BLaER1 treated with 17β-estradiol and CSF1 and Interleukin-3, amounts not matched to agents 10 nM and 100 nM (cell line): ENCODE results near the gene PPP2R2C.
A peak's percentile ranks its signal among the peaks of the same experiment; 100 is the strongest.

Experiments
- H3K27ac ChIP-seq, 11 experiments: shearing (Covaris generic); formaldehyde crosslinking; 2 replicates each; pipeline ENCODE4 v1.8.1; 2022
- H3K27me3 ChIP-seq, 11 experiments: shearing (Covaris generic); formaldehyde crosslinking; 2 replicates each; pipeline ENCODE4 v1.8.1; 2022
- H3K36me3 ChIP-seq, 11 experiments: shearing (Covaris generic); formaldehyde crosslinking; 2 replicates each; pipeline ENCODE4 v1.8.1; 2022
- H3K4me1 ChIP-seq, 10 experiments: shearing (Covaris generic); formaldehyde crosslinking; 2 replicates each; pipeline ENCODE4 v1.8.1; 2022
- H3K4me2 ChIP-seq, 11 experiments: shearing (Covaris generic); formaldehyde crosslinking; 2 replicates each; pipeline ENCODE4 v1.8.1; 2022
- H3K4me3 ChIP-seq, 10 experiments: shearing (Covaris generic); formaldehyde crosslinking; 2 replicates each; pipeline ENCODE4 v1.8.1; 2022
- H3K9ac ChIP-seq, 11 experiments: shearing (Covaris generic); formaldehyde crosslinking; 2 replicates each; pipeline ENCODE4 v1.8.1; 2022
- H3K9me3 ChIP-seq, 11 experiments: shearing (Covaris generic); formaldehyde crosslinking; replicated peaks in 1 of 11; 2 replicates each; pipeline ENCODE4 v1.8.1; 2022
- H4K20me1 ChIP-seq, 11 experiments: shearing (Covaris generic); formaldehyde crosslinking; 2 replicates each; pipeline ENCODE4 v1.8.1; 2022
- Cebpa-rat ChIP-seq, 11 experiments: shearing (Covaris generic); IDR thresholded peaks; 2 replicates each; pipeline ENCODE4 v1.8.1; 2022

The PPP2R2C gene

DNA sequence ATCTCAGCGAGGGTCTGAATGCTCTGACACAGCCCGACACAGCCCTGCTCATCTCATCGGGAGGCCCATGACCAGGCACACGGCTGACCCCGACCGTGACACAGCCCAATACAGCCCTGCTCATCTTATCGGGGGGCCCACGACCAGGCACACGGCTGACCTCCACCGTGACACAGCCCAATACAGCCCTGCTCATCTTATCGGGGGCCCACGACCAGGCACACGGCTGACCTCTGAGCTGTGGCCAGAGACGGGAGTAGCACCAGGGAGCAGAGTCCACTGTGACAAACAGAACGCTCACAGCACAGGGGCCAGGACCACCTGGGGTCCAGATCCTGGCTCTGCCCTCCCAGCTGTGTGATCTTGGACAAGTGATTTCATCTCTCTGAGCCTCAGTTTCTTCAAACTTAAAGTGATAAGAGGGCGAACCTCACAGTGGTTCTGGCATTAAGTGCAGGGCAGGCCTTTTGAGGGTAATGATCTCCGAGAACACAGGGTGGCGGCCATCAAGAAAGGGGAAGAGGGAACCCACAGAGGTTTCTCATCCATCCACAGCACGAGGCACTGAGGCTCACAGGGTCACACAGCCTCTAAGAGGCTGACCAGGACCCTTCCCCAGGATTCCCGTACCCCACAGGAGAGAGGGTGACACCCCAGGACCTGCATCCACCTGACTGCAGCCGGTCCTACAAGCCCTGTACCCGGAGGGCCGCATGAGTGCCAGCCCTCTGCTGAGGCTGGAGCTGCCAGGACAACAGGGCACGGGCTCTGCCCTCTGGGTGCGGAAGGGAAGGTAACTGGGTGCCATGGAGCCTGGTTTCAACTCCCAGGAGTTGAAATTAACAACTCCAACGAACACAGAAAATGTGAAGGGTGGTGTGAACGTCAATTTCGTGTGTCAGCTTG is 142.7 kb downstream of the PPP2R2C start:
- Histone ChIP-seq H4K20me1 (peaks cover 0 to 72% (median 0%) of the 10 kb centered on the region in 11 experiments; a peak in 6 of 22 replicates), H3K27me3 (peaks cover 0 to 40% (median 8%) of the 10 kb centered on the region in 11 experiments; a peak in 11 of 22 replicates), H3K9me3 (peaks cover 0 to 7% (median 0%) of the 10 kb centered on the region in 11 experiments; a peak in 2 of 22 replicates), H3K4me1 (peaks cover 21 to 74% (median 61%) of the 10 kb centered on the region in 10 experiments), H3K27ac (peak overlapping the region in 5 of 11 experiments; percentile 24 to 59 (median 50); a peak in 6 of 22 replicates), H3K4me3 (no peak overlapping the region), H3K4me2 (peak overlapping the region in 10 of 11 experiments; percentile 5 to 81 (median 53); a peak in 18 of 22 replicates), H3K36me3 (no peaks in the 10 kb centered on the region), H3K9ac (peak overlapping the region in 2 of 11 experiments; percentile 4 to 21; a peak in 2 of 22 replicates)
- no peak for TF ChIP-seq Cebpa-rat (IDR thresholded peaks at IDR 0.05)

DNA sequence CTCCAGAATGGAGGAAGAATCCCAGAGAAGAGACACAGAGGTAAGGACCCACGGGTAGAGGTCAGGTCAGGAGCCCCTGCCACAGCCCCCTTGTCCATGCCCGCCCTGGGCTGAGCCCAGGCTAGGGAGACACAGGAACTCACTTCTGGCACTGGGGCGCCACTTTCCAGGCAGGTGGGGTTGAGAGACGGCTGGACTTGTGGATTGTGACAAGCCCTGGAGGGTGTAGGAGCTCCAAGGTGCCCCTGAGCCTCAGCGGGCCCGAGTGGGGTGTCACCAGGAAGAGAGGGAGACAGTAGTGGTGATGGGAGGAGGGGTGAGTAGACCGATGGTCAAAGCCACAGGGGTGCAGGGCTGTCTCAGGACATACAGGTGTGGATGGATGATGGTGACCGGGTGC is 143.9 kb downstream of the PPP2R2C start:
- no peak for TF ChIP-seq Cebpa-rat (IDR thresholded peaks at IDR 0.05)
- Histone ChIP-seq H3K4me3 (no peak overlapping the region), H3K9ac (no peak overlapping the region), H4K20me1 (peaks cover 0 to 83% (median 0%) of the 10 kb centered on the region in 11 experiments; a peak in 6 of 22 replicates), H3K36me3 (no peaks in the 10 kb centered on the region), H3K4me1 (peaks cover 32 to 86% (median 73%) of the 10 kb centered on the region in 10 experiments), H3K4me2 (no peak overlapping the region), H3K9me3 (0 out of 22 replicates have a peak, but pooled peaks cover 0 to 5% (median 0%) of the 10 kb centered on the region in 11 experiments), H3K27me3 (peaks cover 0 to 52% (median 8%) of the 10 kb centered on the region in 11 experiments; a peak in 12 of 22 replicates), H3K27ac (no peak overlapping the region)

GRCh38 chr4:6327220-6327917 is 145.0 kb downstream of the PPP2R2C start:
- Histone ChIP-seq H3K9ac (peak overlapping the region in 1 of 11 experiments; percentile 30; a peak in 1 of 22 replicates), H3K4me1 (peaks cover 43 to 95% (median 82%) of the 10 kb centered on the region in 10 experiments), H3K4me3 (no peak overlapping the region), H3K27me3 (peaks cover 0 to 63% (median 8%) of the 10 kb centered on the region in 11 experiments; a peak in 12 of 22 replicates), H3K9me3 (peaks cover 0 to 16% (median 0%) of the 10 kb centered on the region in 11 experiments; a peak in 5 of 22 replicates), H4K20me1 (peaks cover 0 to 84% (median 0%) of the 10 kb centered on the region in 11 experiments; a peak in 7 of 22 replicates), H3K27ac (peak overlapping the region in 4 of 11 experiments; percentile 76 to 84 (median 78); a peak in 6 of 22 replicates), H3K4me2 (peak overlapping the region in 10 of 11 experiments; percentile 32 to 95 (median 94); a peak in 20 of 22 replicates), H3K36me3 (no peaks in the 10 kb centered on the region)
- no peak for TF ChIP-seq Cebpa-rat (IDR thresholded peaks at IDR 0.05)

DNA sequence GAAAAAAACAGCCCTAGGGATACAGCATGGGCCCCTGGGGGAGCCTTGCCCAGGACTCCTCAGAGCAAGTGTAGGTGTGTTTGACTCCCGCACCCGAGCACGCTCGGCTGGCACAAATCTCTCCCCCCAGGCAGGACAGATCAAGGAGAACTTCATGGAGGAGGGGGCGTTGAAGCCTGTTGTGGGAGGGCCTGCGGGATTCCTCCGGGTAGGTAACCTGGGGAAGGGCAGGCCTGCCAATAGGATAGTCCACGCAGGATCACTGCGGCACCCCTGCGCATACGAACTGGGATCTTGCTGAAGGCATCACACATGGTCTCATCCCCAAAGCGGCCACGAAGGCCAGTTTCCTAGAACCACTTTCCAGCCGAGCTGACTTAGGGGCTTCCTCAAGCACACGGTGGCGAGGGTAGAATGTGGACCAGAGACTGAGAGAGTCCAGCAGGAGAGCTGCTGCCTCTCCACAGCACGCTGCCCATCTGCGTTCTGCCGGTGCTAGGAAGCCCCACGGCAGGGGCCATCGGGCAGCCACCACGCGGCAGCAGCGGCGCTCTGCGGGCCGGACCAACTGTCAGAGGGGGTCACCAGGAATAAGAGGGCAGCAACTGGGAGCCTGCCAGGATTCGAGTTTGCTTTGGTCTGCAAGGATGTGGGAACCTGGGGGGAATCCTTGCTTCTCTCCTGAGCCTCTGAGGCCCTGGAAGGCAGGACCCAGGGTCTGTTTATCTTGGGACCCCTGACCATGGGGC is 145.9 kb downstream of the PPP2R2C start:
- peaks cover 51 to 96% (median 84%) of the 10 kb centered on the region in 10 experiments for H3K4me1 ChIP-seq
- H3K9me3 ChIP-seq = peaks cover 0 to 20% (median 0%) of the 10 kb centered on the region in 11 experiments; a peak in 5 of 22 replicates
- peaks cover 0 to 72% (median 9%) of the 10 kb centered on the region in 11 experiments; a peak in 13 of 22 replicates for H3K27me3 ChIP-seq

DNA sequence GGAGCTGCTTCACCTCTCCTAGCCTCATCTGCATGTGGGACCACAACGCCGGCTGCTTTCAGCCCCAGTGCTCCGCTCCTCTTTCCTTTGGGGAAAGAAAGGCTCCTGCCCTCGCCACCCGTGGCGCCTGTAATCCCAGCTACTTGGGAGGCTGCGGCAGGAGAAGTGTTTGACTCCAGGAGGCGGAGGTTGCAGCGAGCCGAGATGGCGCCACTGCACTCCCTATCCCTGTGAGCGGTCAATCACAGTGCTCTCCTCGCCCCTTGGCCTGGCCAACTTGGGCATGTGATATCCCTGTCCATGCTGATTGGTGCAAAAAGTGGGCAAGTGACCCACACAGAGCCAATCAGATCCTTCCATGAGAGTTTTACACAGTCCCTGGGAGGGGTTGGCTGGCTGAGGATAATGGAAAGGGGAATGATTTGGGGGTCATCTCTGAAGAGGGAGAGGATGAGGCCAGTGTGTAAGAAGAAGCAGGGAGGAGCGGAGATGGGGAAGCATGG is 146.6 kb downstream of the PPP2R2C start:
- peaks cover 51 to 96% (median 86%) of the 10 kb centered on the region in 10 experiments for H3K4me1 ChIP-seq

More for the DNA sequence above, 145.9 kb downstream of the PPP2R2C start:
- Histone ChIP-seq H3K4me2 (peak overlapping the region in 10 of 11 experiments; percentile 32 to 95 (median 94); a peak in 20 of 22 replicates), H3K36me3 (no peaks in the 10 kb centered on the region), H4K20me1 (peaks cover 0 to 87% (median 0%) of the 10 kb centered on the region in 11 experiments; a peak in 7 of 22 replicates), H3K9ac (peak overlapping the region in 2 of 11 experiments; percentile 64 to 67; a peak in 3 of 22 replicates), H3K4me3 (no peak overlapping the region), H3K27ac (peak overlapping the region in 4 of 11 experiments; percentile 76 to 84 (median 78); a peak in 8 of 22 replicates)
- no peak for TF ChIP-seq Cebpa-rat (IDR thresholded peaks at IDR 0.05)

DNA sequence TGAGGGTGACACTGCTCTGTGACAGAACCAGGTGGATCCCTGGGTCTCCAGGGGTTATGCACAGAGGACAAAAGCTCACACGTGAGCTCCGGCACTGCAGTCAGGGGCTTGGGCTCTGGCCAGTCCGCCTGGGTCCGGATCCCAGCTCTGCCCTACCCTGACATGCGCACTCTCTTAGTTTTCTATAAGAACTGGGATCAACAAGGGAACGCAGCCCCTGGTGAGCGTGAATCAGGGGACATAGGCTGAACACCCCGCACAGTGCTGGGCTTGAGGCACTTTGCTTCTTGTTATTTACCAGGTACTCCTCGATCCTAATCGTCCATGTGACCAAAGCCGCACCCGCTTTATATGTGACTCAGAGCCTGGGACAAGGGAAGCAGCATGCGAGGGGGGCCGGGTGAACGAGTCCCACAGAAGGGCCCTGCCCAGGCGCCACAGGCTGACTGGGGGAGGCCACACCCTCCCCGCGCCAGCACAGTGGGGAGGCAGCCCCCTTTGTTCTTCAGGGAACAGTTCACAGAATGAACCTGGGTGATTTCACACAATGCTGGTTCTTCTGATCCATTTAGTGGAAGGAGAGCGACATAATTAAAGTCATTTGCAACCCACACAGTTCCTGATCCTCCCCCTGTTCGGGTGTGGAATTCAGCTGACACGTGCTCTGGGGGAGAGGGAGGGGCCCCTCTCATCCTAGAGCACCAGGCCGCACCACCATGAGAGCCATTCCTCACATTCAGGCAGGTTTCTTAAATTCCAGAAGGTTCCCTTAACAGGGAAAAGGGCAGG is 147.2 kb downstream of the PPP2R2C start:
- peaks cover 0 to 75% (median 0%) of the 10 kb centered on the region in 11 experiments; a peak in 6 of 22 replicates for H4K20me1 ChIP-seq
- peak overlapping the region; percentile 82 to 95 (median 93) for H3K4me2 ChIP-seq
- H3K9me3 ChIP-seq = peaks cover 2 to 27% (median 3%) of the 10 kb centered on the region in 11 experiments; a peak in 21 of 22 replicates
- H3K4me1 ChIP-seq = peaks cover 51 to 96% (median 80%) of the 10 kb centered on the region in 10 experiments
- no peak for TF ChIP-seq Cebpa-rat (IDR thresholded peaks at IDR 0.05)
- no peaks in the 10 kb centered on the region for H3K36me3 ChIP-seq
- H3K9ac ChIP-seq = peak overlapping the region in 9 of 11 experiments; percentile 6 to 77 (median 48); a peak in 15 of 22 replicates
- peak overlapping the region in 9 of 10 experiments; percentile 4 to 53 (median 39); a peak in 14 of 20 replicates for H3K4me3 ChIP-seq
- H3K27me3 ChIP-seq = peaks cover 0 to 82% (median 13%) of the 10 kb centered on the region in 11 experiments; a peak in 14 of 22 replicates
- H3K27ac ChIP-seq = peak overlapping the region in 7 of 11 experiments; percentile 21 to 84 (median 76); a peak in 12 of 22 replicates

More for the DNA sequence above, 146.6 kb downstream of the PPP2R2C start:
- Histone ChIP-seq H3K9me3 (peaks cover 0 to 20% (median 0%) of the 10 kb centered on the region in 11 experiments; a peak in 5 of 22 replicates), H3K9ac (peak overlapping the region in 6 of 11 experiments; percentile 35 to 77 (median 66); a peak in 10 of 22 replicates), H3K4me2 (peak overlapping the region; percentile 82 to 95 (median 93)), H3K4me3 (no peak overlapping the region), H3K27ac (peak overlapping the region in 7 of 11 experiments; percentile 21 to 84 (median 76); a peak in 12 of 22 replicates), H3K36me3 (no peaks in the 10 kb centered on the region), H3K27me3 (peaks cover 0 to 79% (median 9%) of the 10 kb centered on the region in 11 experiments; a peak in 13 of 22 replicates), H4K20me1 (peaks cover 0 to 81% (median 0%) of the 10 kb centered on the region in 11 experiments; a peak in 7 of 22 replicates)
- no peak for TF ChIP-seq Cebpa-rat (IDR thresholded peaks at IDR 0.05)
